ENCODE data around the gene TRAF6. TPM values are rescaled to one million over a fixed set of nuclear protein-coding genes. Genes with fewer than 3 reads are reported as not detected.

Gene TRAF6
- total RNA-seq, 1 experiment from 2014 or later = 9.3 TPM

- intact Hi-C loops (cut with micrococcal nuclease) = no loop called here
- CTCF ChIA-PET = no interaction called here
- no peak for DNase-seq (ENCODE audit: low read depth, low spot score)
These were observed 49.9 kb downstream of the TRAF6 start for GRCh38 chr11:36460220-36460619.

More at GRCh38 chr11:36460220-36460619, 49.9 kb downstream of the TRAF6 start:
- TF ChIP-seq EGR1 (IDR thresholded peaks at IDR 0.05; ENCODE audit: low read depth) (no peak), JUND (IDR thresholded peaks at IDR 0.05) (no peak), POLR2AphosphoS5 (IDR thresholded peaks at IDR 0.05; ENCODE audit: low read depth, low read length) (no peak), TCF7L2 (IDR thresholded peaks at IDR 0.05; ENCODE audit: borderline replicate concordance, extremely low read depth, insufficient read depth, insufficient read length) (no peak), CBX3 (IDR thresholded peaks at IDR 0.05; ENCODE audit: low read depth) (no peak), EZH2phosphoT487 (IDR thresholded peaks at IDR 0.05; ENCODE audit: borderline replicate concordance) (no peak), RAD21 (IDR thresholded peaks at IDR 0.05; ENCODE audit: low read depth) (no peak), SP1 (IDR thresholded peaks at IDR 0.05; ENCODE audit: low read depth) (no peak), POLR2A (IDR thresholded peaks at IDR 0.05; ENCODE audit: borderline replicate concordance, extremely low read depth, insufficient read depth, insufficient read length) (no peak), CEBPB (IDR thresholded peaks at IDR 0.05; ENCODE audit: low read depth) (no peak), ELF1 (IDR thresholded peaks at IDR 0.05; ENCODE audit: borderline replicate concordance, low read depth) (no peak), ZFX (IDR thresholded peaks at IDR 0.05) (no peak)
- TF ChIP-seq, protein P1, sequence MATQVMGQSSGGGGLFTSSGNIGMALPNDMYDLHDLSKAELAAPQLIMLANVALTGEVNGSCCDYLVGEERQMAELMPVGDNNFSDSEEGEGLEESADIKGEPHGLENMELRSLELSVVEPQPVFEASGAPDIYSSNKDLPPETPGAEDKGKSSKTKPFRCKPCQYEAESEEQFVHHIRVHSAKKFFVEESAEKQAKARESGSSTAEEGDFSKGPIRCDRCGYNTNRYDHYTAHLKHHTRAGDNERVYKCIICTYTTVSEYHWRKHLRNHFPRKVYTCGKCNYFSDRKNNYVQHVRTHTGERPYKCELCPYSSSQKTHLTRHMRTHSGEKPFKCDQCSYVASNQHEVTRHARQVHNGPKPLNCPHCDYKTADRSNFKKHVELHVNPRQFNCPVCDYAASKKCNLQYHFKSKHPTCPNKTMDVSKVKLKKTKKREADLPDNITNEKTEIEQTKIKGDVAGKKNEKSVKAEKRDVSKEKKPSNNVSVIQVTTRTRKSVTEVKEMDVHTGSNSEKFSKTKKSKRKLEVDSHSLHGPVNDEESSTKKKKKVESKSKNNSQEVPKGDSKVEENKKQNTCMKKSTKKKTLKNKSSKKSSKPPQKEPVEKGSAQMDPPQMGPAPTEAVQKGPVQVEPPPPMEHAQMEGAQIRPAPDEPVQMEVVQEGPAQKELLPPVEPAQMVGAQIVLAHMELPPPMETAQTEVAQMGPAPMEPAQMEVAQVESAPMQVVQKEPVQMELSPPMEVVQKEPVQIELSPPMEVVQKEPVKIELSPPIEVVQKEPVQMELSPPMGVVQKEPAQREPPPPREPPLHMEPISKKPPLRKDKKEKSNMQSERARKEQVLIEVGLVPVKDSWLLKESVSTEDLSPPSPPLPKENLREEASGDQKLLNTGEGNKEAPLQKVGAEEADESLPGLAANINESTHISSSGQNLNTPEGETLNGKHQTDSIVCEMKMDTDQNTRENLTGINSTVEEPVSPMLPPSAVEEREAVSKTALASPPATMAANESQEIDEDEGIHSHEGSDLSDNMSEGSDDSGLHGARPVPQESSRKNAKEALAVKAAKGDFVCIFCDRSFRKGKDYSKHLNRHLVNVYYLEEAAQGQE (IDR thresholded peaks at IDR 0.05; ENCODE audit: low read depth) = no peak
- TF ChIP-seq, protein P2, sequence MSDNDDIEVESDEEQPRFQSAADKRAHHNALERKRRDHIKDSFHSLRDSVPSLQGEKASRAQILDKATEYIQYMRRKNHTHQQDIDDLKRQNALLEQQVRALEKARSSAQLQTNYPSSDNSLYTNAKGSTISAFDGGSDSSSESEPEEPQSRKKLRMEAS (IDR thresholded peaks at IDR 0.05) = no peak
- BruUV-seq (replicated peaks) = no TSS peak
- H3K9me2 ChIP-seq (ENCODE audit: insufficient read depth) = no peaks in the 10 kb centered on the region
- no peaks in the 10 kb centered on the region for H4K20me1 ChIP-seq (ENCODE audit: insufficient read depth)
- H3K9me3 ChIP-seq (ENCODE audit: control insufficient read depth in 1 of 2, insufficient read depth in 1 of 2, low read depth in 1 of 2, low read length in 2 of 2) = no peaks in the 10 kb centered on the region
- no peak overlapping the region for H3K27ac ChIP-seq (ENCODE audit: low read depth, low read length)
- H3K79me2 ChIP-seq (ENCODE audit: insufficient read depth, low read length) = no peaks in the 10 kb centered on the region
- H3K36me3 ChIP-seq (ENCODE audit: control insufficient read depth in 1 of 2, insufficient read depth in 2 of 2, low read length in 2 of 2) = no peaks in the 10 kb centered on the region
- RAD21 ChIA-PET (ENCODE audit: low non-redundant PET in 1 of 2, low total read pairs in 2 of 2, uncharacterized antibody in 2 of 2, unreplicated experiment in 2 of 2) = no interaction called here
- no peak for ATAC-seq
- 0 out of 2 replicates have a peak, but pooled peaks cover 4% of the 10 kb centered on the region for H3K27me3 ChIP-seq (ENCODE audit: insufficient read depth, low read length)
- no peak overlapping the region for H3K4me3 ChIP-seq (replicated peaks in 1 of 2; ENCODE audit: low read depth in 1 of 2, low read length in 2 of 2)
- no peak overlapping the region for H2AFZ ChIP-seq (ENCODE audit: low read depth, low read length, poor library complexity, severe bottlenecking)
- H3K4me1 ChIP-seq (ENCODE audit: control insufficient read depth in 1 of 2, insufficient read depth in 2 of 2, low read length in 2 of 2) = peaks cover 2 to 11% of the 10 kb centered on the region in 2 experiments; a peak in 1 of 4 replicates
- H3K9ac ChIP-seq (ENCODE audit: low read length) = no peak overlapping the region
- H3K4me2 ChIP-seq (ENCODE audit: low read length) = no peak overlapping the region
- POLR2A ChIA-PET = interaction anchor here (1.5 kb wide), 1 partner anchor 11 kb away, joined by 3 read pairs; no protein-coding TSS in a partner anchor

All from HCT116 (cell line).